ACC112 (cell line): ENCODE data around the gene DLGAP4.
"Not testable (repeated sequence)": the region's sequence is repeated elsewhere in the genome, so short reads cannot be mapped to it uniquely, and the experiment has no call there.

Experiments used
- H2AFZ ChIP-seq: fragments of 200-600 bp; sonication (generic); one replicate; pipeline ENCODE4 v1.6.0; 2017; ENCODE audit warnings: antibody characterized with exemption, low read length; ENCODE audit not compliant: unreplicated experiment
- H3K27ac ChIP-seq: fragments of 200-600 bp; sonication (generic); 2 replicates; pipeline ENCODE4 v1.5.1; 2014; ENCODE audit warnings: low read depth, mild to moderate bottlenecking, antibody characterized with exemption, low read length, moderate library complexity
- H3K27me3 ChIP-seq: fragments of 200-600 bp; sonication (generic); 2 replicates; pipeline ENCODE4 v1.6.1; 2014; ENCODE audit warnings: mild to moderate bottlenecking, antibody characterized with exemption, low read length, moderate library complexity, mixed read lengths; ENCODE audit not compliant: insufficient read depth
- H3K36me3 ChIP-seq: fragments of 200-600 bp; sonication (generic); 2 replicates; pipeline ENCODE4 v1.6.1; 2016; ENCODE audit warnings: mild to moderate bottlenecking, antibody characterized with exemption, low read length, moderate library complexity, mixed read lengths; ENCODE audit not compliant: insufficient read depth
- H3K4me1 ChIP-seq: fragments of 200-600 bp; sonication (generic); one replicate; pipeline ENCODE4 v1.6.1; 2016; ENCODE audit warnings: low read length, mixed read lengths; ENCODE audit not compliant: insufficient read depth, unreplicated experiment, control insufficient read depth
- H3K4me3 ChIP-seq: fragments of 200-600 bp; sonication (generic); 2 replicates; pipeline ENCODE4 v1.5.1; 2014; ENCODE audit warnings: mild to moderate bottlenecking, low read depth, low read length
- H3K79me2 ChIP-seq: fragments of 200-600 bp; sonication (generic); one replicate; pipeline ENCODE4 v1.6.0; 2016; ENCODE audit warnings: low read length; ENCODE audit not compliant: control insufficient read depth, unreplicated experiment, insufficient read depth

Gene DLGAP4

GRCh38 chr20:36372666-36373065 is 66.5 kb downstream of the DLGAP4 start:
- no peak overlapping the region for H2AFZ ChIP-seq
- no peaks in the 10 kb centered on the region for H3K36me3 ChIP-seq
- H3K27ac ChIP-seq: no peak overlapping the region
- no peaks in the 10 kb centered on the region for H3K4me1 ChIP-seq
- H3K79me2 ChIP-seq: no peaks in the 10 kb centered on the region
- peaks cover 75% of the 10 kb centered on the region for H3K27me3 ChIP-seq
- H3K4me3 ChIP-seq: no peak overlapping the region

- Histone ChIP-seq H3K79me2 (no peaks in the 10 kb centered on the region), H3K27me3 (peaks cover 75% of the 10 kb centered on the region), H3K4me3 (no peak overlapping the region), H3K4me1 (no peaks in the 10 kb centered on the region), H3K27ac (no peak overlapping the region), H2AFZ (no peak overlapping the region), H3K36me3 (no peaks in the 10 kb centered on the region)
These were observed 67.0 kb downstream of the DLGAP4 start for GRCh38 chr20:36373089-36373488.

DNA sequence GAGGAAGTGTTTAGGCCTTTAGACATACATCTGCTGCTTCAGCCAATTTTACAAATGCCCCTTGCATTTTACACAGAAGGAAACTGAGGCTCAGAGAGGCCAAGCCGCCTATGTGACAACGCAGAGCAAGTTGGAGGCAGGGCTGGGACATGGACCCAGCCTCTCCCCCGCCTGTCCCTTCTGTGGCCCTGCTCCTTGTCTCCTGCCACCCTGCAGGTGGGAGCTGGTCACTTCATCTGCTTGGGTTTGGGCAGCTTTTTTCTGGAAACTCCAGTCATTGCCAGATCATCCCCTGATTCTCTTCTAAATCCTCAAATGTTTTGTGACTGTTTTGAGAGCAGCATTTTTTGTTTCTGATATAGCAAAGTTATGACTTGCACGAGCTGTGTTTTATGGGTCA is 68.9 kb downstream of the DLGAP4 start:
- H3K4me1 ChIP-seq: no peaks in the 10 kb centered on the region
- no peak overlapping the region for H3K4me3 ChIP-seq

GRCh38 chr20:36377348-36378326 is 71.5 kb downstream of the DLGAP4 start:
- Histone ChIP-seq H3K4me3 (no peak overlapping the region), H3K79me2 (no peaks in the 10 kb centered on the region), H3K27me3 (peaks cover 77% of the 10 kb centered on the region), H2AFZ (no peak overlapping the region), H3K4me1 (no peaks in the 10 kb centered on the region), H3K27ac (no peak overlapping the region), H3K36me3 (no peaks in the 10 kb centered on the region)

More for the DNA sequence above, 68.9 kb downstream of the DLGAP4 start:
- no peak overlapping the region for H3K27ac ChIP-seq
- no peaks in the 10 kb centered on the region for H3K79me2 ChIP-seq
- peaks cover 80% of the 10 kb centered on the region for H3K27me3 ChIP-seq
- H2AFZ ChIP-seq: no peak overlapping the region
- no peaks in the 10 kb centered on the region for H3K36me3 ChIP-seq

DNA sequence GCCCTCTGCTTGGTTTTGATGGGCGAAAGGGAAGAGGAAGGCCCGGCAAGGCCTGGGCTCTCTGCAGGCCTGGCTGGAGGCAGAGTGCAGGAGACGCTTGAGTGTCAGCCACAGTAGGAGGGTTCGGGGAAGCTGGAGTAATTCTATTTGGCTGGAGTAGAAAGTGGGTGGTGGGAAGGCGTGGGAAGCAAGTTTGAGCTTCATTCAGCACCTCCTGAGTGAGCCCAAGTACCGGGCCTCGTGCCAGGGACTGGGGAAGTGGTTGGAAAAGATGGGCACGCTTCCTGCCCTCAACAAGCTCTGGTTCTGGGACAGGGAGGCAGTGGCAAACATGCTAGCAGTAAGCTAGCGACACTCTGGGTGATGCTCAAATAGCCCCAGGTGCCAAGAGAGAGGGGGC is 72.5 kb downstream of the DLGAP4 start:
- H3K4me1 ChIP-seq: no peaks in the 10 kb centered on the region
- no peaks in the 10 kb centered on the region for H3K36me3 ChIP-seq
- peaks cover 74% of the 10 kb centered on the region for H3K27me3 ChIP-seq
- no peaks in the 10 kb centered on the region for H3K79me2 ChIP-seq
- H3K4me3 ChIP-seq: no peak overlapping the region
- H2AFZ ChIP-seq: no peak overlapping the region
- H3K27ac ChIP-seq: no peak overlapping the region

DNA sequence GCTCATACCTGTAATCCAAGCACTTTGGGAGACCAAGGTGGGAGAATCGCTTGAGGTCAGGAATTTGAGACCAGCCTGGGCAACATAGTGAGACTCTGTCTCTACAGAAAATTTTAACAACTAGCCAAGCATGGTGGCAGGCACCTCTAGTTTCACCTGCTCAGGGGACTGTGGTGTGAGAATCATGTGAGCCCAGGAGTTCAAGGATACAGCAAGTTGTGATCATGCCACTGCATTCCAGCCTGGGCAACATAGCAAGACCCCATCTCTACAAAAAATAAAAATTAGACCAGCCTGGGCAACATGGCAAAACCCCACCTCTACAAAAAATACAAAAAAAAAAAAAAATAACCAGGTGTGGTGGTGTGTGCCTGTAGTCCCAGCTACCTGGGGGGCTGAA is 73.8 kb downstream of the DLGAP4 start:
- not testable (repeated sequence) for H3K27ac ChIP-seq, H3K36me3 ChIP-seq, H3K4me3 ChIP-seq, H3K79me2 ChIP-seq, H3K4me1 ChIP-seq, H2AFZ ChIP-seq
- peaks cover 68% of the 10 kb centered on the region for H3K27me3 ChIP-seq

GRCh38 chr20:36384022-36384619 is 78.0 kb downstream of the DLGAP4 start:
- Histone ChIP-seq H3K27ac (no peak overlapping the region), H3K27me3 (peaks cover 73% of the 10 kb centered on the region), H3K79me2 (no peaks in the 10 kb centered on the region), H3K4me1 (no peaks in the 10 kb centered on the region), H3K36me3 (no peaks in the 10 kb centered on the region), H2AFZ (no peak overlapping the region), H3K4me3 (no peak overlapping the region)

- no peak overlapping the region for H3K4me3 ChIP-seq
- no peak overlapping the region for H2AFZ ChIP-seq
- H3K27me3 ChIP-seq: peaks cover 75% of the 10 kb centered on the region
- no peaks in the 10 kb centered on the region for H3K36me3 ChIP-seq
- H3K27ac ChIP-seq: no peak overlapping the region
- H3K79me2 ChIP-seq: no peaks in the 10 kb centered on the region
- H3K4me1 ChIP-seq: no peaks in the 10 kb centered on the region
These were observed 79.4 kb downstream of the DLGAP4 start for GRCh38 chr20:36385503-36385902.

DNA sequence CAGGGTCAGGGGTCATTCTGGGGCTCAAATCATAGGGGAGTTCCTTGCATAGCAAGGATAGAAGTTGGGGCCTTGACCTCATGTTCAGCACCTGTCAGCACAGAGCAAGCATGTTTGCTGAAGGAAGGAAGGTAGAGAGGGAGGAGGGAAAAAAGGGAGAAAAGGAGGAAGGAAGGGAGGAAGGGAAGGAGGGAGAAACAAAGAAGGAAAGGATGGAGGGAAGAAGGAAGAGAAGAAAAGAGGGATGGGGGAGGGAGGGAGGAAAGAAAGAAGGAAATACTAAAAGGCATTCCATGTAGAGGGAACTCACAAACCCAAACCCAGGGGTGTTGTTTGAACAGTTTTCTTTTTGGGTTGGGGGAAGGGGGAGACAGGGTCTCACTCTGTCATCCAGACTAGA is 80.1 kb downstream of the DLGAP4 start:
- Histone ChIP-seq H3K79me2 (no peaks in the 10 kb centered on the region), H3K36me3 (no peaks in the 10 kb centered on the region), H3K4me1 (no peaks in the 10 kb centered on the region), H3K27ac (no peak overlapping the region), H3K27me3 (peaks cover 73% of the 10 kb centered on the region), H3K4me3 (no peak overlapping the region), H2AFZ (no peak overlapping the region)

- Histone ChIP-seq H3K79me2 (no peaks in the 10 kb centered on the region), H3K4me3 (no peak overlapping the region), H3K27ac (no peak overlapping the region), H2AFZ (no peak overlapping the region), H3K4me1 (no peaks in the 10 kb centered on the region), H3K27me3 (peaks cover 73% of the 10 kb centered on the region), H3K36me3 (no peaks in the 10 kb centered on the region)
These were observed 84.1 kb downstream of the DLGAP4 start for GRCh38 chr20:36390269-36390668.
